Right hindlimb (tissue), 1 donor: ENCODE results near the gene C1orf232.
A peak's percentile ranks its signal among the peaks of the same experiment; 100 is the strongest.

Experiments
- DNase-seq: peaks from one replicate; pipeline ENCODE4 v3.0.0-alpha.2; 2018

Gene C1orf232

GRCh38 chr1:26155370-26156284 lies 13.1 kb downstream of the C1orf232 start:
- DNase-seq = no peak

- no peak for DNase-seq
Measured at GRCh38 chr1:26154750-26155149, 14.0 kb downstream of the C1orf232 start.

DNA sequence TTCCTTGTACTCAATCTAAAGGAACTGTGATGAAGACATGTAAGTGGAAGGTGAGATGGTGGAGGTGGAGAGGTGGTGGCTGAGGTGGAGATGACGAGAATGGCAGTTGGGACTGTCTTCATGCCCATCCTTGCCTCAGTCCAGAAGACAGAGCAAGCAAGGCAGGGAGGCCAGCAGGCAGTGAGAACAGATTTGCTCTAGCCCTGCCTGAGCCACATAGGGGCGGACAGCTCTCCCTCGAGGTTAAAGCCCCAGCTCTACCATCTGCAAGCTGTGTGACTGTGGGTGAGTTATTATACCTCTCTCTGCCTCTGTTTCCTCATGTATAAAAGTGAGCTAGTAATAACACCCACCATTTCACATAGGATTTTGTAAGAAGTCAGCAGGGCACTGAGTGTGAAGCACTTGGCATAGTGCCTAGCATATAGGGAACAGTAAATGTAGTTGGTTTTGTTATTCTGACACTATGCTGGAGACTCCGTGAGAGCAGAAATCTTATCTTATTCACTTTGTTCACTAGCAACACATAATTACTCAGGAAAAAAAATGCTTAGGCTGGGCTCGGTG lies 14.7 kb downstream of the C1orf232 start:
- no peak for DNase-seq

GRCh38 chr1:26148887-26149286 lies 19.9 kb downstream of the C1orf232 start:
- no peak for DNase-seq

DNA sequence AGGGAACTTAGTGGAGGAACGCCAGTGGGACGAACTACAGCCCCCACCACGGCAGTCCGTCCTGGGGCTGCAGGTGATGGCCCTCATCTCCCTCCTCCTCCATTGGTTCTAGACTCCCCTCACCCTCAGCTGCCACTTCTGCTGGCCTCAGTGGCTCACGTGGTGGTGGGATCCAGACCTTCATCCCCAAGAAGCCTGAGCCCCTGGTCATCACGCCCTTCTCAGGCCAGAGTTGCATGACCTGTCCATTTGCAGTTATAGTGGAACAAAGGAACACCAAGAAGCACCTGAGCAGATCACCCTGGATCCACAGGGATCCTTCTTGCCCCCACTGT lies 22.8 kb downstream of the C1orf232 start:
- DNase-seq = no peak

DNA sequence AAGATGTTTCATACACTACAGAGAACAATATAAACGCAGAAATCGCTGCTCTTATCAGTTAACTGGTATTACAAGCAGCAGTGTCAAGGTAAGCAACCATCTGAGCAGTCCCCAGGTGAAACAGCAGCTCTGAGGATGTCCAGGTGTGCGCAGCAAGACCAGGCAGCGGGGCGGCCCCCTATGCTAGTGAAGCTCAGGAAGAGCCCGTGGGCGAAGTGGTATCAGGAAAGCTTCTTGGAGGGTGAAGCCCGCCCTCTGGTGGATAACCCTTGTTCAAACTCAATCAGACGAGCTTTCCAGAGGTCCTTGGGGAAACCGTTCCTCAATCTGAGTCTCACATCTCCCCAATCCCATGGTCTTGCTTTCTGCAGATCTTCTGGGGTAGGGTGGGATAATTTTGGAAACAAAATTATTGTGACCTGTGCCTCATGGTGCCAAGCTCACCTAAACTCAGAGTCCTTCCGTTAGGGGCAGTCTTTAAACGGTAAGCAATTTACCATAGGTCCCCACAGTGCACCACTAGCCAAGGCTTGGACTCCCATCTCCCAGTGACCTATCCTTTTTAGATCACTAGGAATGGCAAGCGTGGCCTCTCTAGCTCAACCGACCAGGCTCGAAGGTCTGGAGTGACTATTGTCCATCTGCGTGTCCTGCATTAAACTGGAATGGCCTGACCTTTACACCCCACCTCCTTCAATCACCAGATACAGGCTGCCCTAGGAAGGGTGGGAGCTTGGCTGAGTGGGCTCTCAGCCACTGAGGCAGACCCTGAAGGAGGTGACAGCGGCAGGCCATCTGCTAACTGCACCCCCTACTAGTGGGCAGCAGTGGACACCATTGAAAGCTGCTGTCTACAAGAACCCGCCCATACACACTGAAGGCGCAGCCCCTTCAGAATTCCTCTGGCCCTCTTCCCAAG lies 23.5 kb downstream of the C1orf232 start:
- peak; percentile 75 for DNase-seq

DNA sequence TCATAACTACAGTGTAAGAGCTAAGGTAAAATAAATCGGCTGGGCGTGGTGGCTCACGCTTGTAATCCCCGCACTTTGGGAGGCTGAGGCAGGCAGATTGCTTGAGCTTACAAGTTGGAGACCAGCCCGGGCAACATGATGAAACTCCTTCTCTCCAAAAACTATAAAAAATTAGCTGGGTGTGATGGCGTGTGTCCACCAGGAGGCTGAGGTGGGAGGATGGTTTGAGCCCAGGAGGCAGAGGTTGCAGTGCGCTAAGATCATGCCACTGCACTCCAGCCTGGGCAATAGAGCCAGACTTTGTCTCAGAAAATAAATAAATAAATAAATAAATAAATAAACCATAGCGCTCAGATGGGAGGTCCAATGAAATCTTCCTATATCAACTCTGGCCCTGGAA lies 26.6 kb downstream of the C1orf232 start:
- DNase-seq = no peak

DNA sequence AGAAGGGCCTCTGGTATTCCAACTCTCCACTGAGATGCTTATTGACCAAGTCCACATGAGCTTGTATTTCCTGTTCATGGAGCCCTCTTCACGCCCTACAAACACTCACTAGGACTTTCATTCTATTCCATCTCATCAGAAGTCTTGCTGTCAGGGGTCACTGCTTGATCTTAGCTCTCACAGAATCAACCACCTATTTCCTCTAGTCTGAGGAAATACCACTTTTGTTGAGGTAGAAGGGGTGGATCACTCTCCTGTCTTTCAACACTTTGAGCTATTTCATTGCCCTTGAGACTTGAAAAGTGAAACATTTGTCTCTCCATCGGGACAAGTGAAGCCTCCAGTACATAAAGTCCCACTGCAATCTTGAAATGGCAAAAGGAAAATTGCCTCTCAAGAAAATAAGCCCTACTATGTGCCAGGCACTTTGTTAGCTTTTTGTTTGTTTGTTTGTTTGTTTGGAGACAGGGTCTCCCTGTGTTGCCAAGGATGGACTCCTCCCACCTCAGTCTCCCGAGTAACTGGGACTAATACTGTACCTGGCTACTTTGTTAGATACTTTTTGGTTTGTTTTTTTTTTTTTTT lies 29.7 kb downstream of the C1orf232 start:
- DNase-seq = no peak

- no peak for DNase-seq
Measured at GRCh38 chr1:26134466-26134865, 34.3 kb downstream of the C1orf232 start.

GRCh38 chr1:26132834-26133167 lies 36.0 kb downstream of the C1orf232 start:
- no peak for DNase-seq

DNA sequence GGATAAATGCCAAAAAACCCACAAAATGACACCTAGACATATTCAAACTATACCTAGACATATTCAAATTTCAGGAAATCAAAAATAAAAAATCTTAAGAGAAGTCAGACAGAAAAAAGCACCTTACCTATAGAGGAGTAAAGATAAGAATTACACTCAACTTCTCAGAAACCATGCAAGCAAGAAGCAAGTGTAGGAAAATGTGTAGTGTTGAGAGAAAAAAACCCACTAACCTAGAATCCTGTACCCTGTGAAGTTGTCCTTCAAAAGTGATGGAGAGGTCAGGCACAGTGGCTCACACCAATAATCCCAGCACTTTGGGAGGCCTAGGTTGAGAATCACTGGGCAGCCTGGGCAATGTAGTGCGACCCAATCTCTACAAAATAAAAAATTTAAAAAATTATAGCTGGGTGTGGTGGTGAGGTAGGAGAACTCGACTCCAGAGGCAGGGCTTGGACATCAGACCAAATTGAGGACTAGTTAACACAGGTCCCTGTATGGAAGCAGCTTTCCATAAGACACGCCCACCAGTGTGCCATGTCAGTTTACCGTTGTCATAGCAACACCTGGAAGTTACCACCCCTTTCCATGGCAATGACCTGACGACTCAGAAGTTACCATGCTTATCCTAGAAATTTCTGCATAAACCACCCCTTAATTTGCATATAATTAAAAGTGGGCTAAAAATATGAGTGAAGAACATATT lies 36.5 kb downstream of the C1orf232 start:
- DNase-seq = no peak

DNA sequence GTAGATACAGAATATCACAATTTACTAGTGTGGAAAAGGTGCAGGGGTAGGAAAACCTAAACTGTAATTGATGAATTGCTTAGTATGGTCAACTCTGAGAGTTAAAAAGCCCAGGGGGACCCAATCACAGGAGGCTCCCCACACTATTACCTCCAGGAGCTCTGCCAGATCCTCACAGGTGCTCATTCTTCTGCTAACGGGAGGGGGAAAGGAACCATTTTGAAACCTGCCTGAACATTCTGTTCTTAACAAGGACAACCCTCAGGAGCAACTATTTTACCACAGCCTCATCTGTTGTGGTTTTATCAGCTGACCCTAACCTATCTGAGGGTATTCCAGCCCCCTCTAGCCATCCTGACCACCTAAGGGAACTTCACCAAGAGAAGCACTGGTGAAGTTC lies 38.1 kb downstream of the C1orf232 start:
- no peak for DNase-seq

DNA sequence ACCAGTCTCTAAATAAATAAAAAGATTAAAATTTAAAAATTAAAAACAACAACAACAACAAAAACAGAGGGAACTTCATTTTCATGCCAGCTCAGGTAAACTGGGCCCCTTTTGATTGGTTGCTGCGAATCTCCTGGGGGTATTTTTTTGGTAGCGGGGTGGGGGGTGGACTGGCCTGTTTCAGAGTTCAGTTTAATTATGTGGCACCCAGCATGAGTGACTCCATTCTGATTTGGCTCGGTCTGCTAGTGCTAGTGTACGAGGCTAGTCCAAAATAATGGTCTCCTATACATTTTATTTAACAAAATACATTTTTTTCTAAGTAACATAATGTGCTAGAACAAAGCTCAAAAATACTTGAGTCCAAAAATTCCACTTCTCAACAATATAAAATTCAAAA lies 39.0 kb downstream of the C1orf232 start:
- DNase-seq = no peak

GRCh38 chr1:26127235-26128163 lies 41.3 kb downstream of the C1orf232 start:
- DNase-seq = no peak

- no peak for DNase-seq
Measured at GRCh38 chr1:26126321-26127084, 42.3 kb downstream of the C1orf232 start.

GRCh38 chr1:26125946-26126320 lies 42.8 kb downstream of the C1orf232 start:
- no peak for DNase-seq

DNA sequence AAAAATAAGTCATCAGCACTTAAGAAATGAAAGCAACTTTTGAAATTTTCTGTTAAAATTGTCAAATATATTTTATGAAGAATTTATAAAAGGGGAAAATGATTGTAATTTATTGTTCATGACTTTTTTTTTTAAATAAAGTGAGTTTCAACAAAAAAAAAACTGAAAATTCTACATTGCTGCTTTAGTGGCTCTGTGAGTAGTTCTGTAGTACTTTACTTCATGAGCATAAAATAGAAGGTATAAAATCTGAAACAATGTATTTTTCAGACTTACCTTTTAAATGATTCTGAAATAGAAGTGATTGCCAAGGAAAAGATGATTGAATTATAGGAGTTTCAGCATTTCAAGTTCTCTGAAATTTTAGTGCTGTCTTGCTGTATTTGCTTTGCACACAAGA lies 43.4 kb downstream of the C1orf232 start:
- no peak for DNase-seq

DNA sequence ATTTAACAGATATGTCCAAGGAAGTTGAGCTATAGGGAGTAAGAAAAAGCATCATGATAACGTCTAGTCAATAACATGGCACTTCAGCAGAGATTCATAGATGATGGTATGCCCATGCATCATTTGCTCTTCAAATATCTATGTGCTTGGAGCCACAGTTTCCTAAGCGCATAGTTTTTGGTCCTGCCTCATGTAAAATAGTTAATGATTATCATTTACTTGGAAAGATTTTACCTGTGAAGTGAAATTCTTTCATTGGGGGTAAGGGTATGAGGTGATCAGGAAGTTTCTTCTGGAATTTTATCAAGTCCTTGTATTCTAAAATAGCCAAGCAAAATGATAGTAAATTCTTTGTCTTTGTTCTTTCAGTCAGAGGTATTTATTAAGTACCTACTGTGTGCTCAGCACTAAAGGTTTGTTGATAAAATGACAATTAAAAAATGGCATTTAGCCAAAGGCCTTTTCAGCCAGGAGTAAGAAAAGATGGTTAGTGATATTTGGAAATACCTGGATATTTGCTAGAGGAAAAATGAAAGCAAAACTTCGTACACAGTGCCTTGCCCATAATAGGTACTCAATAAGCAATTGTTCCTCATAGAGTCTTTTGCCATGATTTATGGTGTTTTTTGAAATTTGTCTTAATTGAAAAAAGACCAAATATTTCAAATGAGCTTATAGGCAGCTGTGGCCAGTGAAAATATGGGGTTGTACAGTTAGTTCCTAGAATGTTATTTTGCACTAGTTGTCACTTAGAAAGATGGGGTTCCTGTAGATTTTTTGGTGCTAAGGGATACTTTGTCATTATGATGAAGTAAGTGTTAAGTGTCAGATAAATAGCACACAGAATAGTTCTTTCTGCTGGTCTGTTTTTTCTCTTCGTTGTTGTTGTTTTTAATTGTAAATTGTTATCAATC lies 44.1 kb downstream of the C1orf232 start:
- DNase-seq = no peak
